GM23338 (cell line): ENCODE results near the gene ETHE1. TPM values are rescaled to one million over a fixed set of nuclear protein-coding genes. Genes with fewer than 3 reads are reported as not detected.

Experiments
- ATAC-seq: fragments of 200-7000 bp; cut with Tn5 transposase; 3 replicates; pipeline ENCODE4 v1.9.1; 2020
- DNase-seq: peaks from one replicate; pipeline ENCODE4 v3.0.0-alpha.2; 2015; ENCODE audit warnings: low spot score
- H2AFZ ChIP-seq: fragments of 200-600 bp; sonication (generic); 2 replicates; pipeline ENCODE4 v1.8.0; 2016; ENCODE audit warnings: antibody characterized with exemption, mild to moderate bottlenecking, moderate library complexity
- H3F3A ChIP-seq: fragments of 200-600 bp; sonication (generic); replicated peaks from 2 replicates; pipeline ENCODE4 v1.8.0; 2017; ENCODE audit warnings: antibody characterized with exemption, mixed run types, low read depth
- H3K27ac ChIP-seq: fragments of 200-600 bp; sonication (generic); 2 replicates; pipeline ENCODE4 v1.6.1; 2016; ENCODE audit warnings: low read depth
- H3K27me3 ChIP-seq: fragments of 200-600 bp; sonication (generic); 2 replicates; pipeline ENCODE4 v1.8.0; 2016; ENCODE audit warnings: mild to moderate bottlenecking, mixed run types, moderate library complexity; ENCODE audit not compliant: insufficient read depth
- H3K36me3 ChIP-seq: fragments of 200-600 bp; sonication (generic); 2 replicates; pipeline ENCODE4 v1.8.0; 2016; ENCODE audit warnings: mild to moderate bottlenecking; ENCODE audit not compliant: insufficient read depth
- H3K4me1 ChIP-seq: fragments of 200-600 bp; sonication (generic); 2 replicates; pipeline ENCODE4 v1.8.0; 2016; ENCODE audit warnings: mild to moderate bottlenecking, moderate library complexity; ENCODE audit not compliant: insufficient read depth
- H3K4me2 ChIP-seq: fragments of 200-600 bp; sonication (generic); 2 replicates; pipeline ENCODE4 v1.7.1; 2017; ENCODE audit warnings: mixed run types
- H3K4me3 ChIP-seq: fragments of 200-600 bp; sonication (generic); 2 replicates; pipeline ENCODE4 v1.6.1; 2016; ENCODE audit warnings: mixed run types
- H3K79me2 ChIP-seq: fragments of 200-600 bp; sonication (generic); replicated peaks from 2 replicates; pipeline ENCODE4 v1.8.0; 2017; ENCODE audit warnings: mild to moderate bottlenecking; ENCODE audit not compliant: insufficient read depth
- H3K9me2 ChIP-seq: fragments of 200-600 bp; sonication (generic); 2 replicates; pipeline ENCODE4 v1.8.0; 2017; ENCODE audit not compliant: insufficient read depth
- H4K20me1 ChIP-seq: fragments of 200-600 bp; sonication (generic); replicated peaks from 2 replicates; pipeline ENCODE4 v1.8.0; 2017; ENCODE audit warnings: mild to moderate bottlenecking; ENCODE audit not compliant: insufficient read depth
- H3K27ac Mint-ChIP-seq: 2 replicates; pipeline ENCODE4 v1.8.0; 2020; ENCODE audit warnings: inconsistent platforms, mild to moderate bottlenecking, moderate library complexity, mixed read lengths
- H3K27me3 Mint-ChIP-seq: 3 replicates; pipeline ENCODE4 v1.8.0; 2022; ENCODE audit warnings: low read depth, mild to moderate bottlenecking, moderate library complexity, mixed read lengths, inconsistent platforms; ENCODE audit not compliant: insufficient read depth, poor library complexity
- H3K36me3 Mint-ChIP-seq: 3 replicates; pipeline ENCODE4 v1.8.0; 2021; ENCODE audit warnings: low read depth, mild to moderate bottlenecking, inconsistent platforms, moderate library complexity, mixed read lengths
- H3K4me1 Mint-ChIP-seq: 3 replicates; pipeline ENCODE4 v1.8.0; 2020; ENCODE audit warnings: mild to moderate bottlenecking, inconsistent platforms, mixed read lengths
- H3K4me3 Mint-ChIP-seq: 3 replicates; pipeline ENCODE4 v1.8.0; 2021; ENCODE audit warnings: moderate library complexity, mild to moderate bottlenecking, inconsistent platforms, mixed read lengths
- H3K9me3 Mint-ChIP-seq: 3 replicates; pipeline ENCODE4 v1.8.0; 2020; ENCODE audit warnings: moderate library complexity, mild to moderate bottlenecking, inconsistent platforms, mixed read lengths
- CREB1 ChIP-seq: fragments of 250-450 bp; sonication (Bioruptor Pico); IDR thresholded peaks from 2 replicates; pipeline ENCODE4 v1.5.0; 2020; ENCODE audit warnings: low read depth, mild to moderate bottlenecking, moderate library complexity
- EZH2 ChIP-seq: fragments of 200-600 bp; sonication (generic); IDR thresholded peaks from one replicate; pipeline ENCODE4 v1.8.0; 2017; ENCODE audit warnings: antibody characterized with exemption, mild to moderate bottlenecking, low read depth; ENCODE audit not compliant: unreplicated experiment
- NANOG ChIP-seq: IDR thresholded peaks from 2 replicates; pipeline ENCODE4 v1.6.1; 2016; ENCODE audit warnings: antibody characterized with exemption, borderline replicate concordance
- POLR2AphosphoS5 ChIP-seq: IDR thresholded peaks from 2 replicates; pipeline ENCODE4 v1.6.1; 2016; ENCODE audit warnings: antibody characterized with exemption, low read depth
- STAT1 ChIP-seq: IDR thresholded peaks from one replicate; pipeline ENCODE4 v1.6.1; 2016; ENCODE audit warnings: antibody characterized with exemption; ENCODE audit not compliant: unreplicated experiment
- ZNF114 ChIP-seq: fragments of 250-450 bp; sonication (Bioruptor Pico); IDR thresholded peaks from 2 replicates; pipeline ENCODE4 v1.5.0; 2020; ENCODE audit warnings: mild to moderate bottlenecking, moderate library complexity
- polyA plus RNA-seq: library from polyadenylated mRNA; unstranded; fragments of >200 nt; fragmentation: Nextera tagmentation; extraction: Ambion mirVana; gene quantifications from 2 replicates; pipeline ENCODE4 v1.2.1, GENCODE V29; 2016
- total RNA-seq: library from RNA; depleted of rRNA; stranded (reverse); fragments of >200 nt; shearing (Covaris generic); gene quantifications from 2 replicates; pipeline ENCODE4 v1.2.3, GENCODE V29; 2014
- TF ChIP-seq, protein P1 (sequence below): IDR thresholded peaks from one replicate; pipeline ENCODE4 v1.6.1; 2018; ENCODE audit warnings: antibody characterized with exemption; ENCODE audit not compliant: unreplicated experiment
- TF ChIP-seq, protein P2 (sequence below), 2 experiments: fragments of 200-600 bp in 1 of 2; sonication (generic) in 1 of 2; conservative IDR thresholded peaks; 2 replicates each; pipeline versions ENCODE4 v1.5.1 to v1.6.1; 2016 to 2017; ENCODE audit warnings: antibody characterized with exemption in 2 of 2, low read depth in 2 of 2, mild to moderate bottlenecking in 2 of 2, moderate library complexity in 1 of 2
- TF ChIP-seq, protein P3 (sequence below): IDR thresholded peaks from 2 replicates; pipeline ENCODE4 v1.6.1; 2016; ENCODE audit warnings: antibody characterized with exemption

ETHE1 gene
- total and polyA plus RNA-seq, 2 experiments from 2014 or later, result 11.1 to 25.5 TPM

DNA sequence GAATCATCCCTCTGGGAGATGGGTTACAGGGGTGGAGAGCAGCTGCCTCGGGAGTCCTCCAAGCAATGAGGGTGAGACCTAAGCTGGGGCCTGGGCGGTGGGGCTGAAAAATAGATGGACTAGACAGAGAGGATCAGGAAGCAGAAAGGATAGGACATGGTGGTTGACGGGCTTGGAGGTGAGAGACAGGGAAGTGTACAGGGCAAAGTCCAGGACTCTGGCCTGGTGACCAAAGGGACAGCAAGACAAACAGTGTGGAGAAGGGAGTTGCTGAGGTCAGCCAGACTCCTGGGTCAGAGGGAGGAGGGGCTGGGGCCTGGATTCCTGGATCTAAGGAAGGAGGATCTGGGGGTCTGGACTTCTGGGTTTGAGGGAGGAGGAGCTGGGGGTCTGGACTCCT is 28.0 kb downstream of the ETHE1 start:
- H3K9me3 Mint-ChIP-seq, result peaks cover 4% of the 10 kb centered on the region; the same call in 1 of the 3 replicates
- no peak overlapping the region for H3K4me3 Mint-ChIP-seq
- H3K36me3 ChIP-seq, result no peaks in the 10 kb centered on the region; the same call in 1 of the 2 replicates
- H2AFZ ChIP-seq, result no peak overlapping the region
- H4K20me1 ChIP-seq, result 0 out of 2 replicates have a peak, but pooled peaks cover 7% of the 10 kb centered on the region
- H3F3A ChIP-seq, result 0 out of 2 replicates have a peak, but pooled peaks cover 5% of the 10 kb centered on the region
- H3K4me1 ChIP-seq, result peaks cover 12% of the 10 kb centered on the region; the same call in 1 of the 2 replicates
- no peaks in the 10 kb centered on the region for H3K9me2 ChIP-seq
- H3K27me3 ChIP-seq, result peaks cover 23% of the 10 kb centered on the region
- H3K79me2 ChIP-seq, result no peaks in the 10 kb centered on the region
- no peak overlapping the region for H3K27ac Mint-ChIP-seq
- DNase-seq (no peak), ATAC-seq (no peak)
- H3K4me1 Mint-ChIP-seq, result peaks cover 22% of the 10 kb centered on the region
- H3K4me2 ChIP-seq, result no peak overlapping the region
- H3K4me3 ChIP-seq, result no peak overlapping the region
- H3K36me3 Mint-ChIP-seq, result peaks cover 3% of the 10 kb centered on the region; the same call in 1 of the 3 replicates
- no peak overlapping the region for H3K27ac ChIP-seq
- H3K27me3 Mint-ChIP-seq, result peaks cover 27% of the 10 kb centered on the region
- no peak for TF ChIP-seq STAT1
- no peak for TF ChIP-seq EZH2
- TF ChIP-seq, protein P1, sequence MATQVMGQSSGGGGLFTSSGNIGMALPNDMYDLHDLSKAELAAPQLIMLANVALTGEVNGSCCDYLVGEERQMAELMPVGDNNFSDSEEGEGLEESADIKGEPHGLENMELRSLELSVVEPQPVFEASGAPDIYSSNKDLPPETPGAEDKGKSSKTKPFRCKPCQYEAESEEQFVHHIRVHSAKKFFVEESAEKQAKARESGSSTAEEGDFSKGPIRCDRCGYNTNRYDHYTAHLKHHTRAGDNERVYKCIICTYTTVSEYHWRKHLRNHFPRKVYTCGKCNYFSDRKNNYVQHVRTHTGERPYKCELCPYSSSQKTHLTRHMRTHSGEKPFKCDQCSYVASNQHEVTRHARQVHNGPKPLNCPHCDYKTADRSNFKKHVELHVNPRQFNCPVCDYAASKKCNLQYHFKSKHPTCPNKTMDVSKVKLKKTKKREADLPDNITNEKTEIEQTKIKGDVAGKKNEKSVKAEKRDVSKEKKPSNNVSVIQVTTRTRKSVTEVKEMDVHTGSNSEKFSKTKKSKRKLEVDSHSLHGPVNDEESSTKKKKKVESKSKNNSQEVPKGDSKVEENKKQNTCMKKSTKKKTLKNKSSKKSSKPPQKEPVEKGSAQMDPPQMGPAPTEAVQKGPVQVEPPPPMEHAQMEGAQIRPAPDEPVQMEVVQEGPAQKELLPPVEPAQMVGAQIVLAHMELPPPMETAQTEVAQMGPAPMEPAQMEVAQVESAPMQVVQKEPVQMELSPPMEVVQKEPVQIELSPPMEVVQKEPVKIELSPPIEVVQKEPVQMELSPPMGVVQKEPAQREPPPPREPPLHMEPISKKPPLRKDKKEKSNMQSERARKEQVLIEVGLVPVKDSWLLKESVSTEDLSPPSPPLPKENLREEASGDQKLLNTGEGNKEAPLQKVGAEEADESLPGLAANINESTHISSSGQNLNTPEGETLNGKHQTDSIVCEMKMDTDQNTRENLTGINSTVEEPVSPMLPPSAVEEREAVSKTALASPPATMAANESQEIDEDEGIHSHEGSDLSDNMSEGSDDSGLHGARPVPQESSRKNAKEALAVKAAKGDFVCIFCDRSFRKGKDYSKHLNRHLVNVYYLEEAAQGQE, result no peak

DNA sequence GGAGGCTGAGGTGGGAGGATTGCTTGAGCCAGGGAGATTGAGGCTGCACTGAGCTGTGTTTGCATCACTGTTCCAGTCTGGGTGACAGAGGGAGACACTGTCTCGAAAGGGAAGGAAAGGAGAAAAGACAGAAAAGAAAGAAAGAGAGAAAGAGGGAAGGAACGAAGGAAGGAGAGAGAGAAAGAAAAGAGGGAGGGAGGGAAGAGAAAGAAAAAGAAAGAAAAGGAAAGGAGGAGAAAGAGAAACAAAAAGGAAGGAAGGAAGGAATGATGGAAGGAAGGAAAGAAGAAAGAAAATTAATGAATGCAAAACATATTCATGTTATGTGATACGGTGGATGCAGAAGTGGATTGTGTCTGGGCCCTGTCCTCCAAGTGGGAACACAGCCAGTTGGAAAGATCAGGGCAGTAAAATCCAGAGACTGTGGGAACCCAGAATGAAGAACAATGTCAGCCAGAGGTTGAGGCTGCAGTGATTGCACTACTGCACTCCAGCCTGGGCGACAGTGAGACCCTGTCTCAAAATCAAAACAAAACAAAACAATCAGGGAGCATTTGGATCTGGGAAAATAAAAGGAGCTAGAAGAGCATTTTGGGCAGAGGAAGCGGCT is 28.7 kb downstream of the ETHE1 start:
- Mint-ChIP-seq H3K4me1 (peaks cover 19% of the 10 kb centered on the region), H3K4me3 (no peak overlapping the region), H3K27ac (no peak overlapping the region), H3K27me3 (peaks cover 20% of the 10 kb centered on the region), H3K9me3 (peaks cover 4% of the 10 kb centered on the region; the same call in 1 of the 3 replicates), H3K36me3 (peaks cover 3% of the 10 kb centered on the region; the same call in 1 of the 3 replicates)
- H2AFZ ChIP-seq, result no peak overlapping the region
- 0 out of 2 replicates have a peak, but pooled peaks cover 2% of the 10 kb centered on the region for H3F3A ChIP-seq
- ATAC-seq (no peak), DNase-seq (no peak)
- H3K36me3 ChIP-seq, result no peaks in the 10 kb centered on the region; the same call in 1 of the 2 replicates
- no peaks in the 10 kb centered on the region for H3K79me2 ChIP-seq
- no peaks in the 10 kb centered on the region for H3K9me2 ChIP-seq
- H3K4me2 ChIP-seq, result no peak overlapping the region
- peaks cover 8% of the 10 kb centered on the region; the same call in 1 of the 2 replicates for H3K4me1 ChIP-seq
- no peak overlapping the region for H3K27ac ChIP-seq
- peaks cover 17% of the 10 kb centered on the region for H3K27me3 ChIP-seq
- no peak overlapping the region for H3K4me3 ChIP-seq
- H4K20me1 ChIP-seq, result 0 out of 2 replicates have a peak, but pooled peaks cover 7% of the 10 kb centered on the region
- TF ChIP-seq, protein P1, result no peak
- TF ChIP-seq ZNF114 (CRISPR knock-in tag) (no peak), CREB1 (no peak), EZH2 (no peak), NANOG (no peak), STAT1 (no peak), POLR2AphosphoS5 (no peak)
- TF ChIP-seq, protein P2, sequence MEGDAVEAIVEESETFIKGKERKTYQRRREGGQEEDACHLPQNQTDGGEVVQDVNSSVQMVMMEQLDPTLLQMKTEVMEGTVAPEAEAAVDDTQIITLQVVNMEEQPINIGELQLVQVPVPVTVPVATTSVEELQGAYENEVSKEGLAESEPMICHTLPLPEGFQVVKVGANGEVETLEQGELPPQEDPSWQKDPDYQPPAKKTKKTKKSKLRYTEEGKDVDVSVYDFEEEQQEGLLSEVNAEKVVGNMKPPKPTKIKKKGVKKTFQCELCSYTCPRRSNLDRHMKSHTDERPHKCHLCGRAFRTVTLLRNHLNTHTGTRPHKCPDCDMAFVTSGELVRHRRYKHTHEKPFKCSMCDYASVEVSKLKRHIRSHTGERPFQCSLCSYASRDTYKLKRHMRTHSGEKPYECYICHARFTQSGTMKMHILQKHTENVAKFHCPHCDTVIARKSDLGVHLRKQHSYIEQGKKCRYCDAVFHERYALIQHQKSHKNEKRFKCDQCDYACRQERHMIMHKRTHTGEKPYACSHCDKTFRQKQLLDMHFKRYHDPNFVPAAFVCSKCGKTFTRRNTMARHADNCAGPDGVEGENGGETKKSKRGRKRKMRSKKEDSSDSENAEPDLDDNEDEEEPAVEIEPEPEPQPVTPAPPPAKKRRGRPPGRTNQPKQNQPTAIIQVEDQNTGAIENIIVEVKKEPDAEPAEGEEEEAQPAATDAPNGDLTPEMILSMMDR (conservative IDR thresholded peaks at IDR 0.05; ENCODE audit: low read depth in 2 of 2), result no peak
- TF ChIP-seq, protein P3, sequence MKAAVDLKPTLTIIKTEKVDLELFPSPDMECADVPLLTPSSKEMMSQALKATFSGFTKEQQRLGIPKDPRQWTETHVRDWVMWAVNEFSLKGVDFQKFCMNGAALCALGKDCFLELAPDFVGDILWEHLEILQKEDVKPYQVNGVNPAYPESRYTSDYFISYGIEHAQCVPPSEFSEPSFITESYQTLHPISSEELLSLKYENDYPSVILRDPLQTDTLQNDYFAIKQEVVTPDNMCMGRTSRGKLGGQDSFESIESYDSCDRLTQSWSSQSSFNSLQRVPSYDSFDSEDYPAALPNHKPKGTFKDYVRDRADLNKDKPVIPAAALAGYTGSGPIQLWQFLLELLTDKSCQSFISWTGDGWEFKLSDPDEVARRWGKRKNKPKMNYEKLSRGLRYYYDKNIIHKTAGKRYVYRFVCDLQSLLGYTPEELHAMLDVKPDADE, result no peak
